ENCODE data around the gene RXRB.

Gene RXRB

GRCh38 chr6:33194431-33194979 is 6.0 kb downstream of the RXRB start:
- TF ChIP-seq CTCF (IDR thresholded peaks at IDR 0.05; ENCODE audit: low read depth, low read length) = no peak
- H3K4me3 ChIP-seq (ENCODE audit: low read depth, low read length) = no peak overlapping the region

DNA sequence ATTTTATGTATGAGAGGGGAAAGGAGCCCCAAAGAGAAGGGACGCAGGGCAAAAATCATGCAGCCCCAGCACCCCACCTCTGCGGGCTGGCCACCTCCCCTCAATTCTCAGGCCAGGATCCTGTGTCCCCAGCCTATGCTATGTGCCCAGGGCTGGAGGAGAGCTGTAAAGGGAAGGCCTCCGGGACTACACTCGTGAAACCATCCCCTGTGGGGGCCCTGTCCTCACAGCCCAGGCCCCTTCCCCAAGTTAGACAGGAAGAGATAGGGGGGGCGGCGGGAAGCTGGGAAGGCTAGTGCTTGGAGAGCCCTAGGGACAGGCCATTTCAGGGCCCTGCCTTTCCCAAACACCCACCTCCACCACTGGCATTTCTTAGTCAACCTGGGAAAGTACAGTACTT is 6.8 kb downstream of the RXRB start:
- H3K4me3 ChIP-seq (ENCODE audit: low read depth, low read length) = no peak overlapping the region
- no peak for TF ChIP-seq CTCF (IDR thresholded peaks at IDR 0.05; ENCODE audit: low read depth, low read length)

- no peak for TF ChIP-seq CTCF (IDR thresholded peaks at IDR 0.05; ENCODE audit: low read depth, low read length)
- H3K4me3 ChIP-seq (ENCODE audit: low read depth, low read length) = 0 out of 2 replicates have a peak overlapping the region, but pooled peaks have one; percentile 34
Measured at GRCh38 chr6:33192671-33193602, 7.5 kb downstream of the RXRB start.

- TF ChIP-seq CTCF (IDR thresholded peaks at IDR 0.05; ENCODE audit: low read depth, low read length) = no peak
- 0 out of 2 replicates have a peak within 1 kb of the TSS, but pooled peaks have one; percentile 34 for H3K4me3 ChIP-seq (ENCODE audit: low read depth, low read length)
Measured at GRCh38 chr6:33192105-33192646, 8.3 kb downstream of the RXRB start, which contains the start of gene COL11A2. COL11A2 (minus strand) TSS chr6:33192467; CDS start chr6:33192240, 227 bp downstream.

DNA sequence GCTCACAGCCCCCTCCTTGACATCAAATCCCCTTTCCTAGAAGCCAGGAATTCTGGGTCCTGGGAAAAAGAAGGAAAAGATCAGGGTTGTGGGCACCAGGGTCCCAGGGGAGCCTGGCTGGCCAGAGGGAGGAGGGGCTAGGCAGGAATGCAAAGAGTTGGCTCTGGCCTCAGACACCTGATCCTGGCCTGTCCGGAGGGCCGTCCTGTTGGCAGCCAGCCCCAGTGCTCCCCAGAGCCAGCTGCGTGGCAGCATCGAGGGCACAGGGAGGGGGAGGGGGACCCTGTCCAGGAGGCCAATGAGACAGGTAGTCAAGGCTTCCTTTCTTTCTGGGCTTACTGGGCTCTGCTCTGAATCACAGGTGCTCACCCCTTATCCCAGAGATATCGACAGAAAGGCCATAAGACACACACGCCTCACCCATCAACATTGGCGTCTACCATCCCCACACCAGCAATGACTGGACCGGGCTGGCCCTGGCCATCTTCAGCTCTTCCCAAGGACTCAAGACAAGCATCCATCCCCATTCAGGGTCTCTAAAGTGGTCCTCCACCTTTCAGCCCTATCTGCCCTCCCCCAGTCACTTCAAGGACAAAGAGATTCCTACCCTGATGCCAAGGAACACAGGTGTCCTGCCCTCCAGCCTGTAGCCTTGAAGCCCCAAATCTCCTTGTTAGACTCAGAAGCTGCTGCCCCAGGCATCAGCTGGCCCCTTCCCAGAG is 8.9 kb downstream of the RXRB start:
- H3K4me3 ChIP-seq (ENCODE audit: low read depth, low read length) = no peak overlapping the region
- TF ChIP-seq CTCF (IDR thresholded peaks at IDR 0.05; ENCODE audit: low read depth, low read length) = no peak

DNA sequence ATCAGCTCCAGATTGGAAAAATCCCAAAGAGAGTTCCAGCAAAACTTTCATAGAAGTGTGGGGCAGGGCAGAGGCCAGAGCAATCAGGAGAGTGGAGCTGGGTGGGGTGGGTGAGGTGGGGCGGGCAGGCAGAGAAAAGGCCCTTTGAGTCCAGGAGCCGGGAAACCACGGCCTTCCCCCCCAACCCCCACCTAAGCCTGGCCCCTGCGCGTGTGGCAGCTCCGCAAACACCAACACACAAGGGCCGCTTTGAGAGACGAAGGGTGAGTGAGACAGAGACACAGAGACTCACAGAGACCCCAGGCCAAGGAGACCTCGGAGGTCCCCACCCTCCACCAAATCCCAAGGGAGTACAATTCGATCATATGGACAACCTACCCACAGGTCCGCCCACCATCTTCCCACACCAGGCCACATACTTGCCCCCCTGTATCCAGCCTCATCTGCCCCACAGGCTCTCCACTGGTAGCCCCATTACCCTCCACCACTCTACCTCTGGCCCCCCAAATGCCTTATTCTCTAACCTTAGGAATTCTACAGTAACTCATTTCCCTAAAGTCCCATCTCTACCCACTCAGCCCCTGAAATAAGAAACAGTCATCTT is 9.9 kb downstream of the RXRB start:
- no peak overlapping the region for H3K4me3 ChIP-seq (ENCODE audit: low read depth, low read length)
- TF ChIP-seq CTCF (IDR thresholded peaks at IDR 0.05; ENCODE audit: low read depth, low read length) = no peak
